Thyroid gland (tissue), 4 donors: ENCODE results near the gene FAM53B.

Experiments
- CTCF ChIP-seq, 6 experiments: fragments of 200-600 bp in 3 of 6; fragments of 450-650 bp in 3 of 6; sonication (generic) in 3 of 6; IDR thresholded peaks; one replicate each; pipeline ENCODE4 v1.5.1; 2016 to 2019; ENCODE audit warnings: antibody characterized with exemption in 6 of 6, mild to moderate bottlenecking in 2 of 6, inconsistent platforms in 1 of 6, moderate library complexity in 1 of 6
- POLR2A ChIP-seq, 2 donors: fragments of 450-650 bp; IDR thresholded peaks; one replicate each; pipeline ENCODE4 v1.6.1; 2017; ENCODE audit warnings: antibody characterized with exemption in 2 of 2, mild to moderate bottlenecking in 2 of 2, moderate library complexity in 1 of 2

- TF ChIP-seq POLR2A (IDR thresholded peaks at IDR 0.05) (no peak), CTCF (IDR thresholded peaks at IDR 0.05) (no peak)
These were observed 6.5 kb downstream of the FAM53B start for GRCh38 chr10:124737708-124738107.
